Right lobe of liver (tissue), 4 donors: ENCODE data around the gene ARNT2.

Experiments used
- POLR2A ChIP-seq: fragments of 450-650 bp; IDR thresholded peaks from one replicate; pipeline ENCODE4 v1.6.1; 2017; ENCODE audit warnings: antibody characterized with exemption, mild to moderate bottlenecking
- TF ChIP-seq, protein P1 (sequence below), 4 donors: fragments of 200-600 bp in 3 of 4; fragments of 450-650 bp in 1 of 4; IDR thresholded peaks; one replicate each; pipeline versions ENCODE4 v1.5.1 to v1.8.0; 2016 to 2022; ENCODE audit warnings: antibody characterized with exemption in 4 of 4, mild to moderate bottlenecking in 2 of 4
- donor health status: DM: no; HTN: no; CAD: no.
- donor health status: DM: no; HTN: no; CAD: no.
- donor health status: DM: no; HTN: yes; CAD: no.

DNA sequence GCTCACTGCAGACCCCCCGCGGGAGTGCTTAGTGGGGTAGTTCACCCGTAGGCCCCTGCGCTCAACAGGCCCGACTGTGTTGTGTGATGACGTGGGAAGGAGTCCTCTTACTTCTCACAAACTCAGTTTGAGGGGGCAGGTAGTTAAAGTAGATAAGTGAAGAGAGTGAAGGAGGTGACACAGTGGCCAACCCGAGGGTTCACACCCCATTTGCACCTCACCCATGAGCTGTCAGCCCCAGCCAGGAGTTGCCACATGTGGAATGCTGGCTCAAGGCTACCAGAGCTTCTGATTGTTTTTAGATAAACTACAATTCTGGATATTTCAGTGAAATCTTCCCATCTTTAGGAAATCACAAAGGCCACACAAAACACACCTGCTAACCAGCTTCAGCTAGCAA is 226.8 kb downstream of the ARNT2 start:
- no peak for TF ChIP-seq POLR2A
- TF ChIP-seq, protein P1, sequence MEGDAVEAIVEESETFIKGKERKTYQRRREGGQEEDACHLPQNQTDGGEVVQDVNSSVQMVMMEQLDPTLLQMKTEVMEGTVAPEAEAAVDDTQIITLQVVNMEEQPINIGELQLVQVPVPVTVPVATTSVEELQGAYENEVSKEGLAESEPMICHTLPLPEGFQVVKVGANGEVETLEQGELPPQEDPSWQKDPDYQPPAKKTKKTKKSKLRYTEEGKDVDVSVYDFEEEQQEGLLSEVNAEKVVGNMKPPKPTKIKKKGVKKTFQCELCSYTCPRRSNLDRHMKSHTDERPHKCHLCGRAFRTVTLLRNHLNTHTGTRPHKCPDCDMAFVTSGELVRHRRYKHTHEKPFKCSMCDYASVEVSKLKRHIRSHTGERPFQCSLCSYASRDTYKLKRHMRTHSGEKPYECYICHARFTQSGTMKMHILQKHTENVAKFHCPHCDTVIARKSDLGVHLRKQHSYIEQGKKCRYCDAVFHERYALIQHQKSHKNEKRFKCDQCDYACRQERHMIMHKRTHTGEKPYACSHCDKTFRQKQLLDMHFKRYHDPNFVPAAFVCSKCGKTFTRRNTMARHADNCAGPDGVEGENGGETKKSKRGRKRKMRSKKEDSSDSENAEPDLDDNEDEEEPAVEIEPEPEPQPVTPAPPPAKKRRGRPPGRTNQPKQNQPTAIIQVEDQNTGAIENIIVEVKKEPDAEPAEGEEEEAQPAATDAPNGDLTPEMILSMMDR (IDR thresholded peaks at IDR 0.05): no peak
